Kidney epithelial cell (primary cell): ENCODE results near the gene PRKAR1B. TPM values are rescaled to one million over a fixed set of nuclear protein-coding genes. Genes with fewer than 3 reads are reported as not detected.

Experiments used
- DNase-seq: peaks from one replicate; pipeline ENCODE4 v3.0.0-alpha.2; 2010; ENCODE audit warnings: low read depth
- H3K27me3 ChIP-seq: 2 replicates; pipeline ENCODE4 v1.6.0; 2011; ENCODE audit warnings: low read length; ENCODE audit not compliant: control insufficient read depth, insufficient read depth
- H3K36me3 ChIP-seq: 2 replicates; pipeline ENCODE4 v1.5.1; 2011; ENCODE audit warnings: low read length; ENCODE audit not compliant: control insufficient read depth, insufficient read depth
- H3K4me3 ChIP-seq: 2 replicates; pipeline ENCODE4 v1.5.1; 2011; ENCODE audit warnings: low read depth, mild to moderate bottlenecking, control low read depth, low read length
- CTCF ChIP-seq: IDR thresholded peaks from 2 replicates; pipeline ENCODE4 v1.5.1; 2011; ENCODE audit warnings: mild to moderate bottlenecking, moderate library complexity, low read length, control low read depth, inconsistent platforms; ENCODE audit not compliant: insufficient read depth, poor library complexity, severe bottlenecking
- total RNA-seq: library from RNA; depleted of rRNA; stranded (reverse); fragments of >200 nt; gene quantifications from 2 replicates; pipeline ENCODE4 v1.2.3, GENCODE V29; 2015

Gene PRKAR1B
- total RNA-seq, 1 donor from 2014 or later, result 23.8 TPM

DNA sequence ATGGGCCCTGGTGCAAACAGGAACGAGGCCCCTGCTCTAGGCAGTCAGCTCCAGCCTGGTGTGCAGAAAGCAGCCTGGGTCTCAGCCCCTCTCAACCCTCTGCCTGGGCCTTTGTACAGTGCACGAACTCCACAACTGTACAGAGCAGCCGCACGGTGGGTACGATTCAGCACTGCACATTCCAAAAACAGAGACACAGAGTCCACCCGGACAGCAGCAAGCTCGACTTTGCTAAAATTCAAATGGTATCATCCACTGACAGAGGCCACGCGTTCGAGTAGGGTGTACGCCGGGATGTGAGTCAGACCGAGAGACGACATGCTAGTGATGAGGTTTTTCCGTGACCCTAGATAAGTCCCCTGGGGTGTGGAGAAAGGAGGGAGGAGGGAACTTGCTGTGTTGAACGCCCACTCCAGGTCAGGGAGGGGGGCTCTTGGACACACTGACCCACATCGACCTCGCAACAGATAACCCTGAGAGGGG is 141.8 kb downstream of the PRKAR1B start:
- no peaks in the 10 kb centered on the region for H3K36me3 ChIP-seq
- no peak for DNase-seq

GRCh38 chr7:584820-585219 is 142.3 kb downstream of the PRKAR1B start:
- TF ChIP-seq CTCF, result no peak
- Histone ChIP-seq H3K36me3 (no peaks in the 10 kb centered on the region), H3K4me3 (no peak overlapping the region), H3K27me3 (no peaks in the 10 kb centered on the region)
- no peak for DNase-seq

More for the DNA sequence above, 141.8 kb downstream of the PRKAR1B start:
- Histone ChIP-seq H3K27me3 (no peaks in the 10 kb centered on the region), H3K4me3 (no peak overlapping the region)
- TF ChIP-seq CTCF, result no peak

DNA sequence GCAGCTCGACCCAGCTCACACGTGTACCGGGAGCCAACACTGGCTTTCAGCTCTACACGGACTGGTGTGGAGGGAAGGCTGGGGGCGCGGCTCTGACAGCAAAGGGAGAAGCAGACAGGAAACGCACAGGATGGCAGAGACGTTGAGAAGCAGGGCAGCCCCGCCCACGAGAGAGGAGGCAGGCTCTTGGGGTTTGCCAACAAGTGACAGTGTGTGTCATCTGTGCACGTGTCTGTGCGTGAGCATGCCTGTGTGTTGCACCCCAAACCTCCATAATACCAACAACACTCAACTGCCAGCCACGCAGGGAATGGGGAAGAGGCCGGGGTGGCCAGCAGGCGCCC is 143.0 kb downstream of the PRKAR1B start:
- H3K4me3 ChIP-seq, result no peak overlapping the region
- H3K27me3 ChIP-seq, result no peaks in the 10 kb centered on the region
- no peak for TF ChIP-seq CTCF
- no peaks in the 10 kb centered on the region for H3K36me3 ChIP-seq
- no peak for DNase-seq

DNA sequence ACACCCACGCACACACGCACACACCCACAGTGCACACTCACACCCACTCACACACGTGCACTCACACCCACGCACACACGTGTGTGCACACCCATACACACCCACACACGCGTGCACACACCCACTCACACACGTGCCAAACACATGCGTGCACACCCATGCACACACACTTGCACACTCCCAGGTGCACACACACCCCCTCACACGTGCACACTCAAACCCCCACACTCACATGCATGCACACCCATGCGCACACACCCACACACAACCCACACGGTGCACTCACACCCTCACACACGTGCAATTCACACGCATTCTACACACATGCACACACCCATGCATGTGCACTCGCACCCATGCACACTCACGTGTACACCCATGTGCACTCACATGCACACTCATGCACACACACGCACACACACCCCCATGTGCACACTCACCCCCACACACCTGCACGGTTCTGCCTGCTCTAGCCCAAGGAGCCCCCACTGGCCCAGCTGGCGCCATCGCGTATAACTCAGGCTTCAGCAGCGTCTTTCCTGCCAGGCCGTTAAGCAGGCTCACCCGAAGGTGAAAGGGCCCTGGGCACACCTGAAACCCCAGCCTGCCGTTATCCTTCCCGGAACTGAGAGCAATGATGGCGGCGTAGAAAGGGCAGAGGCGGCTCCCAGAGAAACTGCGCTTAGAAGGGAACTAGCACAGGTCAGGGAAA is 143.5 kb downstream of the PRKAR1B start:
- H3K4me3 ChIP-seq, result no peak overlapping the region
- no peak for TF ChIP-seq CTCF
- no peaks in the 10 kb centered on the region for H3K36me3 ChIP-seq
- H3K27me3 ChIP-seq, result no peaks in the 10 kb centered on the region
- DNase-seq, result no peak

DNA sequence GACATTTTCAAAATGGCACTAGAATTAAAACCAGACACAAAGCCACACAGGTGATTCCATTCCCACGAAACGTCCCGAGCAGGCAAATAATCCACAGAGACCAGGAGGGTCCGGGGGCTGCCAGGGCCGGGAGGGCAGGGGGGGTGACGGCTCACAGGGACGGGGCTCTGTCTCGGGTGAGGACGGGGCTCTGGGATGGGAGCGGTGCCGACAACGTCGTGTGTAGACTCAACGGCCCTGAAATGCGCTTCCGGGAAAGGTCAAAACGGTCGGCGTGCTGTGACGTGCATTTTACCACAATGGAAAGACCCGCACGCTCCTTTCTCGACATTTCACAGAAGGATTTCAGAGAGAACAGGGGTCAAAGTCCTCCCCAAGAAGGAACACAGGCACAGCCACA is 144.2 kb downstream of the PRKAR1B start:
- Histone ChIP-seq H3K4me3 (no peak overlapping the region), H3K36me3 (no peaks in the 10 kb centered on the region), H3K27me3 (no peaks in the 10 kb centered on the region)
- no peak for DNase-seq
- TF ChIP-seq CTCF, result no peak
